HG02885 (cell line): ENCODE results near the gene CUL5.

ENCODE experiments used
- ATAC-seq: cut with Tn5 transposase; IDR thresholded peaks from one replicate; pipeline ENCODE4 v1.9.1; 2021; ENCODE audit warnings: mild to moderate bottlenecking; ENCODE audit not compliant: unreplicated experiment, poor library complexity

CUL5 gene

DNA sequence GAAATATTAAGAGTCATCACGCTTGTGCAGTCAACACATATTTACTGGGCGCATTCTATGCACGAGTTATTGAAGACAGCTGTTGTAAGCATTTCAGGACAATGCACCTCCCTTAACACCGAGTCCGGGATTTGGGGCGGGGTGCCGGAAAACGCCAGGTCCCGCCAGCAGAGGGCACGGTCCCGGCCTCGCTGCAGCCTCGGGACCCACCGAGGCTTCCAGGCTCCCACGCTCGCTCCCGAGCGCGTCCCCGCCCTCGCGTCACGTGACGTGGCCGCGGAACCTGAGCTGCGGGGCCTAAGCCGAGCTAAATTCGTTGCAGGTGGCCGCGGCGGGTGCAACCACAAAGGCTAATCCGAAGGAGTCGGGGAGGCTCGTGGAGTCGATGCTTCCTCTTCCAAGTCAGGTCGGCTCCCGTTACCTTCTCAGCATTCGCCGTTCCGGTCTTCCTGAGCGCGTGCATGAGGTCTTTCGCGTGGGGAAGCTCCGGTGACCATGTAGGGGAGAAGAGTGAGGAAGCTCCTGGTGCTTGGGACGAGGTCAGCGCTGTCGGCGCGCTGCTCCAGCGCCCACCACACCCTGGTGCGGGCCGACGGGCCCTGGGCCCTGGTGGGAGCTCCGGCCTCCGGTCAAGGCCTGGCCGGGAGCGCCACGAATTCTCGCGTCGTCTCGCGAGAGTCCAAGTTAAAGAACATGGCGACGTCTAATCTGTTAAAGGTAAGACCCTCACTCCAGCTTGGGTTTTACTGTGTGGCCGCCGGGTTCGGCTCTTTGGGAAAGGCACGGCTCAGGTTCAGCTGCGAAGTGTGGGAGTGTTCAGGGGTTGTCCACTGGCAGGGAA lies at the start of gene CUL5:
Gene CUL5 (plus strand): TSS at position 243 of the 841 bp plus-strand sequence. CDS start 451 bp downstream, at position 694.
- ATAC-seq, result peak; percentile 87

DNA sequence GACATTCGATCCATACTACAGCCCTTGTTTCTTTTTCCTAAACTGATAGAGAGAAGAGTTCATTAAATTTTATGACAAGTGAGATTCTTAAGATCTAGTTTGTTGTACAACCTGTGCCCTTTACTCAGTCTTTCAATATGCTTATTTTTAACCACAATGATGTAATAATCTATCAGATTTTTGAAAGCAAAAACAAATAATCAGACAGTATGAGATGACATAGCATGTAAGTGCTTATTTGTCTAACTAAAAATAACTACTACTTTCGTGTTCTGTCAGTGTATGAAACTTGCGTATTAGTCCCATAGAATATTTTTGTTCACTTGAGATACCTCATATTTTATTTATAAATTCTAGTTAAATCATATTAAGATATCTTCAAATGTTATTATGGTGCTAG lies 47.2 kb upstream of the CUL5 start:
- ATAC-seq, result no peak

GRCh38 chr11:107962181-107962580 lies 46.5 kb upstream of the CUL5 start:
- no peak for ATAC-seq

DNA sequence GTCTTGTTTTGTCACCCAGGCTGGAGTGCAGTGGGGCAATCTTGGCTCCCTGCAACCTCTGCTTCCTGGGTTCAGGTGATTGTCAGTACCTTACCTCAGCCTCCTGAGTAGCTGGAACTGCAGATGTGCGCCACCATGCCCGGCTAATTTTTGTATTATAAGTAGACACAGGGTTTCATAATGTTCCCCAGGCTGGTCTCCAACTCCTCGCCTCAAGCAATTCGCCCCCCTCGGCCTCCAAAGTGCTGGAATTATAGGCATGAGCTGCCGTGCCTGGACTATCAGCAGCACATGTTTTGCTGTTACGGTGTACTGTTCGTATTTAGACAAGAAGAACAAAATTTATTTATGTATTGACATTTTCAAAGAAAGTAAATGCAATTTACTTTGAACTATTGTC lies 45.6 kb upstream of the CUL5 start:
- no peak for ATAC-seq

- ATAC-seq, result no peak
Observed at GRCh38 chr11:107969219-107969618, 39.5 kb upstream of the CUL5 start.

- ATAC-seq, result no peak
Observed at GRCh38 chr11:107970049-107970448, 38.6 kb upstream of the CUL5 start.

- ATAC-seq, result no peak
Observed at GRCh38 chr11:107973641-107974040, 35.1 kb upstream of the CUL5 start.

GRCh38 chr11:107988397-107989158 lies 20.1 kb upstream of the CUL5 start:
- ATAC-seq, result no peak

DNA sequence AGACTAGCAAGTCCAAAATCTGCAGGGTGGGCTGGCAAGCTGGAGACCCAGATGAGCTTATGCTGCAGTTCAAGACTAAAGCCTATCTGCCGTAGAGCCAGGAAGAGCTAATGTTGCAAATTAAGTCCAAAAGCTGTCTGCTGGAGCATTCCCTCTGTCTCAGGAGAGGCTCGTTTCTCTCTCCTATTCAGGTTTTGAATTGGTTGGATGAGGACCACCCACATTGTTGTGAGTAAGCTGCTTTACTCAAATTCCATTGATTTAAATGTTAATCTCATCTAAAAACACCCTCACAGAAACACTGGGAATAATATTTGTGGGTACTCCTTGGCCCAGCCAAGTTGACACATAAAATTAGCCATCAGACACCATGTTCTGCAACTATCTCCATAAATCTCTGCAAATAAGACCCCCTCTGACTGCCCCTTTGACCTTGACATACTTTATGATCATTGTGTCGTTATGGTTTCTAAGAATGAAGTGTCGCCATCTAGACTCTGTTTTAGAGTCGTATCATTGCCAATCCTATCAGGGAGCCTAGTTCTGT lies 16.8 kb upstream of the CUL5 start:
- ATAC-seq, result no peak

GRCh38 chr11:107996006-107996776 lies 12.5 kb upstream of the CUL5 start:
- no peak for ATAC-seq

- no peak for ATAC-seq
Observed at GRCh38 chr11:107998761-107999160, 9.9 kb upstream of the CUL5 start.

DNA sequence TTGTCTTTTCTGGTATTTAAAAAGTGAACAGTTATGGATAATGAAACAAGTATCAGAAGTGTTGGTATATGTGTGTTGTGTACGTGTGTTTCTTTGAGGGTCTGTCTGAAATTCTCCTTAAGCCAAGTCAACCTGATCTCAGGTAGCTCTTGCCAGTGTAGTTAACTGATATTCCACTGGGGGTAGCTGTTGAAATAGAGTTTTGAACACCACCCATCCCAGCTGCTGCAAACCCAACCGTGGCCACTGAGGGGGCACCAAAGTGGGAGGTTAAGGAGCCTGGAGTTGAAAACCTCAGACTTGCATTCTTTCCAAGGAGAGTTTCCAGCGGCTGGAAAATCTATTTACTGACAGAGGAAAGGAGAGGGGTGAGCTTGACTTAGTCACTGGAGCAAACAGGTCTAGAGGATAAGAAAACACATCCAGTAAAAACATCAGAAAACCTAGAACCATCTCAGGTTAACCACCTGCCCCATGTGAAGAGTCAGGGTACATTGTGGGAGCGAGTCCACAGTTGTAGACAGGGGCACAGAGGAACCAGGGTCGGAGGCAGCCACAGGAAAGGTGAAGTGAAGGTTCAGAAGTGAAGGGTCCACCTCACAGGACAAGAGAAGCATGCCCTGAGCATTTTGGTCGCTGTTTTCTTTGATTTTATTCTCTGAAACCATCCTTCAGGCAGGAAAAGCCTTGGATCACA lies 8.8 kb upstream of the CUL5 start:
- peak; percentile 96 for ATAC-seq

- ATAC-seq, result no peak
Observed at GRCh38 chr11:108002476-108002875, 6.2 kb upstream of the CUL5 start.

GRCh38 chr11:108003623-108004022 lies 5.1 kb upstream of the CUL5 start:
- no peak for ATAC-seq

- ATAC-seq, result no peak
Observed at GRCh38 chr11:108007819-108008218, 879 bp upstream of the CUL5 start.

- ATAC-seq, result peak; percentile 10
Observed at GRCh38 chr11:108009497-108010370, 1.0 kb downstream of the CUL5 start.

DNA sequence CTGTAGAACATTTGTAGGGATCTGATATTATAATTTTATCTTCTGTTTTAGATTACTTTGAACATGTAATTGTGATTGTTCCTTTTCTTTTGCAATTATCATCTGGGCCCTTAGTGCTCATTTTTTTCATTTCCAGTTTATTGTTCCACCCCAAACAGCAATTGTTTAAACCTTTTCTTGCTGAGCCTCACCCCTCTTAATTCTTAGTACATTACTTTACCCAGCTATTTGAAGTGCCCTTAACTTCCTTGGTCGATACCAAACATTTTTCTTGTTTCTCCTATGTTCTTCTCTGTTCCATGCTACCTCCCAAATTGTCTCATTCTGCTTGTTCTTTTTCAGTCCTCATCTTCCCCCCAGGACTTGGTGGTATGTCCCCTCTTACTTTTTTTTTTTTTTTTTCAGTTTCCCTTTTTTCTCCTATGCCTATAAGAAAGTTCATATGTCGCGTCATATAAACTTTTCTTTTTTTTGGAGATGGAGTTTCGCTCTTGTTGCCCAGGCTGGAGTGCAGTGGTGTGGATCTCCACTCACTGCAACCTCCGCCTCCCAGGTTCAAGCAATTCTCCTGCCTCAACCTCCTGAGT lies 3.5 kb downstream of the CUL5 start:
- no peak for ATAC-seq

DNA sequence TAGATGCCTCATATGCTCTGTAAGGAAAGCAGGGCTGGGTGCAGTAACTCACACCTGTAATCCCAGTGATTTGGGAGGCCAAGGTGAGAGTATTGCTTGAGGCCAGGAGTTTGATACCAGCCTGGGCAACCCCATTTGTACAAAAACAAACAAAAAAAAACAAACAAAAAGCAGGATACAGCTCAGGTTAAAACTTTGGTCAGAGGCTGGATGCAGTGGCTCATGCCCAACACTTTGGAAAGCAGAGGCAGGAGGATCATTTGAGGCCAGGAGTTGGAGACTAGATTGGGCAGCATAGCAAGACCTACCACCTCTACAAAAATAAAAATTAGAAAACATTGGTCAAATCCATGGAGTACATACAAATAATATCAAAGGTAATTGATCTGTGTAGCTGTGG lies 7.9 kb downstream of the CUL5 start:
- no peak for ATAC-seq

DNA sequence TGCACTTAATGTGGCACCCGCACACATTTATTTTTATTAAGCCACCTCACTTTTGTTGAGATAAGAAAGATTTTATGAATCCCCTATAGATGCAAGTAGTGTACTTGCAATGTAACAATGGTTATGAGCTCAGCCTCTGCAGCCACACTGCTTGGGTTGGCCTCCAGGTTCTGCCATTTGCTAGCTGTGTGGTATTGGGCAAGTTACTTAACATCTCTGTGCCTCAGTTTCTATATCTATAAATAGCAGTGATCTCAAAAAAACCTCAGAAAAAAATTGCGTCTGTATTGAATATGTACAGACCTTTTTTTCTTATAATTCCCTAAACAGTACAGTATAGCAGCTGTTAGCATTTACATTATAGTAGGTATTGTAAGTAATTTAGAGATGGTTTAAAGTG lies 10.0 kb downstream of the CUL5 start:
- ATAC-seq, result no peak
